Activated CD4-positive, alpha-beta T cell treated with anti-CD3 and anti-CD28 coated beads, Interleukin-2, Interleukin-4, amounts not matched to agents 100 ng/mL and 50 ng/mL, durations not matched to agents 16 hours and 8 hours (primary cell): ENCODE results near the gene CXCL3.
"Not testable (repeated sequence)": the region's sequence is repeated elsewhere in the genome, so short reads cannot be mapped to it uniquely, and the experiment has no call there.

ENCODE experiments used
- DNase-seq: peaks from one replicate; pipeline ENCODE4 v3.0.0-alpha.2; 2020; ENCODE audit warnings: low spot score

The CXCL3 gene

DNA sequence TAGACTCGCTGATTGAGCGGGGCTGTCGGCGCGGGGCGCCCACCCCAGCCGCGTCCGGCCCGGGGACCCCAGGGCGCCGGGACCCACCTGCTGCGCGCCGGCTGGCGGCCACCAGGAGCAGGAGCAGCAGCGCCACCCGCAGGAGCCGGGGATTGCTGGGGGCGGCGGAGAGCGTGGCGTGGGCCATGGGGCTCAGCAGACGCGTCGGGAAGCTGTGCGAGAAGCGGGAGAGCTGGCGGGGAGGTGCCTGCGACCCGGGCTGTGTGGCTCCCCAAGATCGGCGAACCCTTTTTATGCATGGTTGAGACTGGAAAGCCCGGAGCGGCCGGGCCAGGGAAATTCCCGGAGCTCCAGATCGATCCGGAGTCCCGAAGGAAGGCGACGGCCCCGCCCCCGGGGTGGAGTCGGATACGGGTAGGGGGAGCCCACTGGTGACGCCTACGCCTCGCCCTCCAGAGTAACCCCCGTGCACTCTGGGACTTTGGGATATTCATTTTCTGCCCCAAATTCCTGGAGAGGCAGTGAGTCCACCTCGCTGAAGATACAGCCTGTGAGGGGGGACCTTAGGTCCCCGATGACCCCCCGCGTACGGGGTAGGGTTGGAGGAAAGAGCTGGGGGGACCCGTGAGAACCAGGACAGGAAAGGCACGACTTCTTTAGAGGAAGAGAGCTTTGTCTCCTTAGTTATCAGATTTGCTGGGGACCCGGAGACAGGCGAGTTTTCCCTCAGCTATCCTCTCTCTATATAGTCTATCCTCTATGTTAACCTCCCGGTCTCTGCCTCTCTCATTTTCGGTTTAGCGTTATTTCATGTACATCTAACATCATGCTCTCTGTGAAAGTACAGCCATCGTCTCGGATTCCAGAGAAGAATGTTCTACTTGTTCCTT lies at the start of gene CXCL3:
TSS of gene CXCL3 (minus strand) at position 265 of the 890 bp plus-strand sequence. CDS start at position 187, 78 bp downstream.
- DNase-seq, result no peak

DNA sequence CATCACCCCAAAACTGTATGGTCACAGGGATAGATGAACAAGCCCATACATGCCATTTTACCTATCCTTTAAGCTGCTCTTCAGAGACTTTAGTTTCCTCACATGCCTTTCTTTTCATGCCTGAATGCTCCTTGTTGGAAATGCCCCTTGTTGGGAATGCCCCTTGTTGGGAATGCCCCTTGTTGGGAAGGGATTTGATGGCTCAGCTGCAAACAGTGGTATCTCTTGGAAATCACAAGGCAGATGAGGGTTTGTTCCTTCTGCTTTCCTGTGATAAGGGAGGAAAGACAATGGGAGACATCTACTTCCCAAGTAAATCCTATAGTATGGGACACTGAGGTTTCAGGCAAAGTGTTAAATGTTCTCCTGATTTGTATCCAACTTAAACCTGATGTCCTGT lies 49.0 kb upstream of the CXCL3 start:
- DNase-seq, result no peak

DNA sequence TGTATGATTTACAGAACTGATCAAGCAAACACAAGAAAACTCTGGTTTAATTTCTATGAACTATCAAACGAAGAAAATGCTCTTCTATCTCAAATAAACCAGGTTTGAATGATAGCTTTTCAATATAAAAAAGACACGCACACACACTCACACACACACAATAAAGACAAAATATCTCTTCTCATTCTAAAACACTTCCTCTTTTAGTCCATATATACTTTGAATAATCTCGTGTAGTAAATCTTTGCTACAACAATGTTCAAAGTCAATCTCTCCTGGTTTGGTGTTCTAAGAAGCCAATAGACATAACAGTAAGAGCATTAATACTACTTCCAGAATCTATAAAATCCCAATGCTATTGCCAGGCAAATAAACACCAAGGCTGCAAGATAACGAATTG lies 47.2 kb upstream of the CXCL3 start:
- no peak for DNase-seq

- no peak for DNase-seq
These were observed 46.5 kb upstream of the CXCL3 start for GRCh38 chr4:74084984-74085383.

GRCh38 chr4:74083546-74083945 lies 45.1 kb upstream of the CXCL3 start:
- DNase-seq, result no peak

- no peak for DNase-seq
These were observed 42.5 kb upstream of the CXCL3 start for GRCh38 chr4:74081035-74081434.

GRCh38 chr4:74080351-74080750 lies 41.9 kb upstream of the CXCL3 start:
- not testable (repeated sequence) for DNase-seq

- not testable (repeated sequence) for DNase-seq
These were observed 40.5 kb upstream of the CXCL3 start for GRCh38 chr4:74079024-74079423.

DNA sequence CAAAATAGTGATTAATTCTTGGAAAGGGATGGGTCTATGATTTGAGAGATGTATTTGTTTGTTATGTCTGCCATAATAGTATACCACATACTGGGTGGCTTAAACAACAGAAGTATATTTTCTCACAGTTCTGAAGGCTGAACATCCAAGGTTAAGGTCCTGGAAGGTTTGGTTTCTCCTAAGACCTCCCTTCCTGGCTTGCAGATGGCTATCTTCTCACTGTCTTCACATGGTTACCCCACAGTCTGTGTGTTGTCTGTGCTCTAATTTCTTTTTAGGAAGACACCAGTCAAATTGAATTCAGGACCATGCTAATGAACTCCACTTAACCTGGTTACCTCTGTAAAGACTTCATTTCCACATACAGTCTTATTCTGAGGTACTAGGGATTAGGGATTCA lies 34.9 kb upstream of the CXCL3 start:
- no peak for DNase-seq

GRCh38 chr4:74072739-74073138 lies 34.2 kb upstream of the CXCL3 start:
- DNase-seq, result no peak

DNA sequence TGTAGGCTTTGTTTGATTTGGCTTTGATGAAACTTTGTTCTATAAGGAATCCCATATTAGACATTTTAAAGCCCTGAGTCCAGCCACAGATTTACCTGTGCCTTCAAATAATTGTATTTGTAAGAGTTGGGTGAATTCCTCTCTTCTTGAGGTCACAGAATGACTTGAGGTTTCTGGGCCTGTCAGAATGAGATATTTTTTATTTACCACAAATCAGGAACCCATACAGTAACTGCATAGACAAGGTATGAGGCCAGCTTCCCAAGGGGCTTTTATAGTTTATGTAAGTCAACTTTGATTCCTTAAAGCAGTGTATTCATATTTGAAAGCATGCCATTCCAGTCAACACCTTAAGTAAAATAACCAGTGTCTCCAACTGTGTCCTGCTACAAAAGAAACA lies 29.1 kb upstream of the CXCL3 start:
- DNase-seq, result no peak

DNA sequence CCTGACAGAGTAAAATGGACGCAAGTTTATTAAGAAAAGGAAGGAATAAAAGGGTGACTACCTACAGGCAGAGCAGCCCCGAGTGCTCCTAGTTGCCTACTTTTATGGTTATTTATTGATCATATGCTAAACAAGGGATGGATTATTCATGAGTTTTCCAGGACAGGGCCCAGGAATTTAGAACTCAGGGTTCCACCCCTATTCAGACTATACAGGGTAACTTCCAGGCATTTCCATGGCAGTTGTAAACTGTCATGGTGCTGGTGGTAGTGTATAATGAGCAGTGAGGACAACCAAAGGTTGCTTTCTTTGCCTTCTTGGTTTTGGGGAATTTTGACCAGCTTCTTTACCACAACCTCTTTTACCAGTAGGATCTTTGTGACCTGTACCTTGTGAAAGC lies 27.7 kb upstream of the CXCL3 start:
- DNase-seq, result no peak

GRCh38 chr4:74065115-74065642 lies 26.7 kb upstream of the CXCL3 start:
- DNase-seq, result no peak

GRCh38 chr4:74063859-74064258 lies 25.4 kb upstream of the CXCL3 start:
- DNase-seq, result no peak

DNA sequence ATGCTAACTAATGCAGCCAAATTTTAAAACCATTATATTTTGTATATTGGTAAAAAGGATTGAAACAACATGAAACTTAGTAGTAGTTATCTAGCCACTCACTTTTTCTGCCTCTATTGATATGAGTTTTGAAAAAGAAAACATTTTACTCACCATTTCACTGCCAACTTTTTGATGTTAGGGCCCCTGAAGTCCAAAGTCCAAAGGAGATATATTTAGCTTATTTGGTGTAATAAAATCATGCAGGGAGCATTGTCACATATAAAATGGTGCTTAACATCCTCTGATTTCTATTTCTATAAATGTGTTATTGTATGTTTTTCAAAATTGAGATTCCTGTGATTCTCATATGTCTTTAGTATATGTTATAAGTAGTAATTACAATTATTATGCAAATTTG lies 24.5 kb upstream of the CXCL3 start:
- no peak for DNase-seq

DNA sequence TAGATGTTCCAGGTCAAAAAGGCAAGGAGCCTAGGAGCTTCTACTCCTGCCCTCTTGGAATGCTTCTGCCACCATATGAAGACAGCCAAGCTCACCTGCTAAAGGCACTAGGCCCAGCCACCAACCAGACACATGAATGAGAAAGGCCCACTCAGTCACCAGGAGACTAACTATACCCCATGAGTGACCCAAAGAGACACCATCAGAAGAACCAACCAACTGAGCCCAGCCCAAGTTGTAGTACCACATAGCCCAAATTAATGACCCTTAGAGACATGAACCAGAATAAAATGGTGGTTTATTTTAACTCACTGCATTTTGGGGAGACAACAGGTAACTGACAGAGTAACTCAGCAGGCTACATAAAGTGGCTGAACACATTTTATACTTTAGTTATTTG lies 22.9 kb upstream of the CXCL3 start:
- DNase-seq, result no peak

GRCh38 chr4:74059161-74059829 lies 20.8 kb upstream of the CXCL3 start:
- no peak for DNase-seq

- no peak for DNase-seq
These were observed 19.7 kb upstream of the CXCL3 start for GRCh38 chr4:74058048-74058651.

GRCh38 chr4:74057588-74057987 lies 19.1 kb upstream of the CXCL3 start:
- no peak for DNase-seq

GRCh38 chr4:74056858-74057562 lies 18.5 kb upstream of the CXCL3 start:
- no peak for DNase-seq

- DNase-seq, result no peak
These were observed 17.8 kb upstream of the CXCL3 start for GRCh38 chr4:74056114-74056857.
